Measurements from ENCODE around the gene SYNE3. TPM values are rescaled to one million over a fixed set of nuclear protein-coding genes. Genes with fewer than 3 reads are reported as not detected.

SYNE3 gene
- total and polyA plus RNA-seq, 4 donors: 0.47 to 9.0 (median 4.7) TPM

GRCh38 chr14:95480887-95481226 lies 35.6 kb downstream of the SYNE3 start:
- Histone ChIP-seq H3K4me3 (ENCODE audit: low read depth in 1 of 3, low read length in 3 of 3) (no peak overlapping the region), H3K9me3 (ENCODE audit: control insufficient read depth in 4 of 4, low read length in 3 of 4) (no peaks in the 10 kb centered on the region), H3K27ac (ENCODE audit: low read depth in 1 of 2, low read length in 2 of 2) (no peak overlapping the region), H3K4me1 (ENCODE audit: control insufficient read depth in 4 of 4, insufficient read depth in 4 of 4, low read length in 3 of 4) (peaks cover 8 to 30% (median 17%) of the 10 kb centered on the region in 4 donors), H3K9ac (ENCODE audit: low read depth in 1 of 2, low read length in 2 of 2) (no peak overlapping the region), H3K36me3 (ENCODE audit: control insufficient read depth in 4 of 4, insufficient read depth in 3 of 4, low read depth in 1 of 4, low read length in 3 of 4) (no peaks in the 10 kb centered on the region), H3K27me3 (ENCODE audit: control insufficient read depth in 4 of 4, insufficient read depth in 4 of 4, low read length in 3 of 4) (no peaks in the 10 kb centered on the region)
- DNase-seq (ENCODE audit: low spot score): no peak
- TF ChIP-seq JUND (IDR thresholded peaks at IDR 0.05) (no peak), HNF4A (conservative IDR thresholded peaks at IDR 0.05) (no peak), RAD21 (IDR thresholded peaks at IDR 0.05) (no peak), EGR1 (IDR thresholded peaks at IDR 0.05; ENCODE audit: low read depth in 2 of 2) (no peak)
- WGBS: 95% methylated on average over 9 of the region's 9 CpGs

DNA sequence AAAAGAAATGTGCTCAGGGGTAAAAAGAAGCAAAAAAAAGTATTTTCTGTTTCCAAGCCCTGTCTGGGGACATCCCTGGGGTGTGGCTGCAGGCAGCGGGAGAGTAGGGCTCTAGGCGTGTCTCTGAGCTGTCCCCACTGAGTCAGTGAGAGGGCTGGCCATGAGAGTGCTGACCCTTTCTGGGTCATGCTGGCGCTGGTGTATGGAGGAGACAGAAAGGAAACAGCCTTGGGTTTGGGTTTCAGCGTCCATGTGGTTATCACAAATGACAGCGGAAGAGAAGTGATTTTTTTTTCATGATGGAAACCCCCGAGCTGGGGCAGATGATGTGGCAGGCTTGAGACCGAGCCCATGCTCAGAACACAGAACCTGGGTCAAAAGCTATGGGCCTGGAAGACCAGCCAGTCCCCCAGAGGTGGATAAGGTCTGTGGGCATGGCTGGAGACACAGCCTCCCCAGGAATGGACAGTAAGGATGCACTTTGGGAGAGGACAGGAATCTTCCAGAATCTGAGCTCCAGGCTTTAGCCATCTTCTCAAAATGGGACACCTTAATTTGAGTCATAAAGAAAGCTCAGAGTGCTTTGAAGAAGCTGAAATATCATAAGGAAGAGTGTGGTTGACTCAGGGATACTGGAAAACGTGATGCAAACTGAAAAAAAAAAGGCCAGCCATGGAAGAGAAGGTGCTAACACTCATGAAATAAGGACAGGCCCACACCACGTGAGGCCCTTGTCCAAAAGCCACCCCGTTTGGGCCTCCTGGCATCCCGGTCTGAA lies 36.2 kb downstream of the SYNE3 start:
- H3K9me3 ChIP-seq (ENCODE audit: control insufficient read depth in 4 of 4, low read length in 3 of 4): no peaks in the 10 kb centered on the region
- no peak overlapping the region for H3K9ac ChIP-seq (ENCODE audit: low read depth in 1 of 2, low read length in 2 of 2)
- WGBS: 70% methylated on average over 11 of the region's 11 CpGs
- H3K4me3 ChIP-seq (ENCODE audit: low read depth in 1 of 3, low read length in 3 of 3): no peak overlapping the region
- peaks cover 0 to under 1% (median 0%) of the 10 kb centered on the region in 4 donors for H3K36me3 ChIP-seq (ENCODE audit: control insufficient read depth in 4 of 4, insufficient read depth in 3 of 4, low read depth in 1 of 4, low read length in 3 of 4)
- peaks cover 8 to 25% (median 16%) of the 10 kb centered on the region in 4 donors for H3K4me1 ChIP-seq (ENCODE audit: control insufficient read depth in 4 of 4, insufficient read depth in 4 of 4, low read length in 3 of 4)
- H3K27ac ChIP-seq (ENCODE audit: low read depth in 1 of 2, low read length in 2 of 2): peak overlapping the region; percentile 18 to 43
- TF ChIP-seq TAF1 (conservative IDR thresholded peaks at IDR 0.05) (no peak), RXRA (IDR thresholded peaks at IDR 0.05) (peak in 1 of 2 donors; percentile 56)
- no peak for DNase-seq (ENCODE audit: low spot score)
- no peaks in the 10 kb centered on the region for H3K27me3 ChIP-seq (ENCODE audit: control insufficient read depth in 4 of 4, insufficient read depth in 4 of 4, low read length in 3 of 4)

DNA sequence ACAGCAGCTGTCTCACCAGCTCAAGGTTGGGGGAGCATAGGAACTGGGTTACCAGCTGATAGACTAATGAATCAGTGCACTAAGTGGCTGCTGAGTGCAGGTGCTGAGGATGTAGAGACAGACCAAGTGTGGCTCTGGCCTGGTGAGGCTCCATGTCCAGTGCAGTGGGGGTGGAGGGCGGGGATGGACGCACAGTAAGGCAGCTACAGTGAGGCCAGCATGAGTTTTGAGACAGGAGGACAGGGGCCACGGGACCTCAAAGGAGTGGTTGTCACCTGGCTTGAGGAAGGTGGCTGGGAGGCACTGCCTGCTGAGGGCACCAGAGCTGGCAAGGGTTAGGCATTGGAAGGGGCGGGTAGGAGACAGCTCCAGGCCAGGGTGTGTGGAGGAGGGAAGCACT lies 37.0 kb downstream of the SYNE3 start:
- Histone ChIP-seq H3K4me1 (ENCODE audit: control insufficient read depth in 4 of 4, insufficient read depth in 4 of 4, low read length in 3 of 4) (peaks cover 7 to 19% (median 12%) of the 10 kb centered on the region in 4 donors), H3K36me3 (ENCODE audit: control insufficient read depth in 4 of 4, insufficient read depth in 3 of 4, low read depth in 1 of 4, low read length in 3 of 4) (peaks cover 0 to 9% (median 3%) of the 10 kb centered on the region in 4 donors), H3K27me3 (ENCODE audit: control insufficient read depth in 4 of 4, insufficient read depth in 4 of 4, low read length in 3 of 4) (no peaks in the 10 kb centered on the region), H3K27ac (ENCODE audit: low read depth in 1 of 2, low read length in 2 of 2) (peak overlapping the region in 1 of 2 donors; percentile 8), H3K9me3 (ENCODE audit: control insufficient read depth in 4 of 4, low read length in 3 of 4) (no peaks in the 10 kb centered on the region), H3K4me3 (ENCODE audit: low read depth in 1 of 3, low read length in 3 of 3) (no peak overlapping the region), H3K9ac (ENCODE audit: low read depth in 1 of 2, low read length in 2 of 2) (no peak overlapping the region)
- no peak for DNase-seq (ENCODE audit: low spot score)
- WGBS: 86% methylated on average over 4 of the region's 4 CpGs
- TF ChIP-seq FOXA2 (IDR thresholded peaks at IDR 0.05) (no peak), YY1 (IDR thresholded peaks at IDR 0.05) (no peak), HNF4A (conservative IDR thresholded peaks at IDR 0.05) (no peak)
- TF ChIP-seq, protein P1, sequence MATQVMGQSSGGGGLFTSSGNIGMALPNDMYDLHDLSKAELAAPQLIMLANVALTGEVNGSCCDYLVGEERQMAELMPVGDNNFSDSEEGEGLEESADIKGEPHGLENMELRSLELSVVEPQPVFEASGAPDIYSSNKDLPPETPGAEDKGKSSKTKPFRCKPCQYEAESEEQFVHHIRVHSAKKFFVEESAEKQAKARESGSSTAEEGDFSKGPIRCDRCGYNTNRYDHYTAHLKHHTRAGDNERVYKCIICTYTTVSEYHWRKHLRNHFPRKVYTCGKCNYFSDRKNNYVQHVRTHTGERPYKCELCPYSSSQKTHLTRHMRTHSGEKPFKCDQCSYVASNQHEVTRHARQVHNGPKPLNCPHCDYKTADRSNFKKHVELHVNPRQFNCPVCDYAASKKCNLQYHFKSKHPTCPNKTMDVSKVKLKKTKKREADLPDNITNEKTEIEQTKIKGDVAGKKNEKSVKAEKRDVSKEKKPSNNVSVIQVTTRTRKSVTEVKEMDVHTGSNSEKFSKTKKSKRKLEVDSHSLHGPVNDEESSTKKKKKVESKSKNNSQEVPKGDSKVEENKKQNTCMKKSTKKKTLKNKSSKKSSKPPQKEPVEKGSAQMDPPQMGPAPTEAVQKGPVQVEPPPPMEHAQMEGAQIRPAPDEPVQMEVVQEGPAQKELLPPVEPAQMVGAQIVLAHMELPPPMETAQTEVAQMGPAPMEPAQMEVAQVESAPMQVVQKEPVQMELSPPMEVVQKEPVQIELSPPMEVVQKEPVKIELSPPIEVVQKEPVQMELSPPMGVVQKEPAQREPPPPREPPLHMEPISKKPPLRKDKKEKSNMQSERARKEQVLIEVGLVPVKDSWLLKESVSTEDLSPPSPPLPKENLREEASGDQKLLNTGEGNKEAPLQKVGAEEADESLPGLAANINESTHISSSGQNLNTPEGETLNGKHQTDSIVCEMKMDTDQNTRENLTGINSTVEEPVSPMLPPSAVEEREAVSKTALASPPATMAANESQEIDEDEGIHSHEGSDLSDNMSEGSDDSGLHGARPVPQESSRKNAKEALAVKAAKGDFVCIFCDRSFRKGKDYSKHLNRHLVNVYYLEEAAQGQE (IDR thresholded peaks at IDR 0.05): no peak

DNA sequence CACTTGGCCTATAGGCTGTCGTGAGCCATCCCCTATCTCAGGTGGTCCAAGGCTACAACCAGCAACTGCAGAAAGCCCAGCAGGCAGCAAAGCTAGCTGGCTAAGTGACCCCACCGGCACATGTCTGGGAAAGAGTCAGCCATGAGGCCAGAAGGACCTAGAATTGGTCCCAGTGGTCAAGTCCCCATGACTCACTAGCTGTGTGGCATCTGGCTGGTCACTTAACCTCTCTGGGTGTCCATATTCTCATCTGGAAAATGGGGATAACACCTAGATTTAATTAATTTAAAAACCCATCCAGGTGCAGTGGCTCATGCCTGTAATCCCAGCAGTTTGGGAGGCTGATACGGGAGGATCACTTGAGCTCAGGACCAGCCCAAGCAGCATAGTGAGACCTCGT lies 37.6 kb downstream of the SYNE3 start:
- TF ChIP-seq ATF3 (IDR thresholded peaks at IDR 0.05) (no peak), TAF1 (conservative IDR thresholded peaks at IDR 0.05) (no peak), ZBTB33 (IDR thresholded peaks at IDR 0.05) (no peak), EGR1 (IDR thresholded peaks at IDR 0.05; ENCODE audit: low read depth in 2 of 2) (no peak)
- peaks cover 0 to 14% (median 6%) of the 10 kb centered on the region in 4 donors for H3K36me3 ChIP-seq (ENCODE audit: control insufficient read depth in 4 of 4, insufficient read depth in 3 of 4, low read depth in 1 of 4, low read length in 3 of 4)
- WGBS: 97% methylated on average over 4 of the region's 4 CpGs

More for the DNA sequence above, 37.6 kb downstream of the SYNE3 start:
- Histone ChIP-seq H3K27me3 (ENCODE audit: control insufficient read depth in 4 of 4, insufficient read depth in 4 of 4, low read length in 3 of 4) (no peaks in the 10 kb centered on the region), H3K9me3 (ENCODE audit: control insufficient read depth in 4 of 4, low read length in 3 of 4) (no peaks in the 10 kb centered on the region), H3K4me1 (ENCODE audit: control insufficient read depth in 4 of 4, insufficient read depth in 4 of 4, low read length in 3 of 4) (peaks cover 4 to 16% (median 10%) of the 10 kb centered on the region in 4 donors), H3K27ac (ENCODE audit: low read depth in 1 of 2, low read length in 2 of 2) (no peak overlapping the region), H3K4me3 (ENCODE audit: low read depth in 1 of 3, low read length in 3 of 3) (no peak overlapping the region), H3K9ac (ENCODE audit: low read depth in 1 of 2, low read length in 2 of 2) (no peak overlapping the region)
- DNase-seq (ENCODE audit: low spot score): no peak

All from liver (tissue), 9 donors.